Breast epithelium (tissue), 4 donors: ENCODE measurements around the gene BCL2L12. TPM values are rescaled to one million over a fixed set of nuclear protein-coding genes. Genes with fewer than 3 reads are reported as not detected.
"Not testable (repeated sequence)": the region's sequence is repeated elsewhere in the genome, so short reads cannot be mapped to it uniquely, and the experiment has no call there.

Experiments used
- DNase-seq, 2 donors: peaks; one replicate each; pipeline ENCODE4 v3.0.0-alpha.2; 2019; ENCODE audit warnings: low spot score in 2 of 2
- H3K27ac ChIP-seq, 2 donors: fragments of 200-600 bp; sonication (generic) in 1 of 2; one replicate each; pipeline ENCODE4 v1.5.1; 2016 to 2019; ENCODE audit warnings: mild to moderate bottlenecking in 1 of 2
- H3K27me3 ChIP-seq, 2 donors: fragments of 200-600 bp; sonication (generic) in 1 of 2; one replicate each; pipeline versions ENCODE4 v1.5.1 to v1.6.0; 2017 to 2019; ENCODE audit warnings: control low read depth in 1 of 2, mild to moderate bottlenecking in 1 of 2
- H3K36me3 ChIP-seq: fragments of 200-600 bp; one replicate; pipeline ENCODE4 v1.5.1; 2019
- H3K4me1 ChIP-seq, 2 donors: fragments of 200-600 bp; sonication (generic); one replicate each; pipeline ENCODE4 v1.5.1; 2016 to 2019; ENCODE audit warnings: control low read depth in 1 of 2
- H3K4me3 ChIP-seq, 3 donors: fragments of 200-600 bp; sonication (generic); 1 replicate in 2 of 3; 2 replicates in 1 of 3; pipeline ENCODE4 v1.5.1; 2016 to 2019; ENCODE audit warnings: mild to moderate bottlenecking in 3 of 3, moderate library complexity in 2 of 3
- H3K9me3 ChIP-seq, 2 donors: fragments of 200-600 bp; sonication (generic) in 1 of 2; one replicate each; pipeline ENCODE4 v1.5.1; 2016 to 2019; ENCODE audit warnings: control low read depth in 1 of 2
- POLR2A ChIP-seq: fragments of 450-650 bp; IDR thresholded peaks from one replicate; pipeline ENCODE4 v1.6.1; 2016; ENCODE audit warnings: antibody characterized with exemption, mild to moderate bottlenecking, moderate library complexity
- POLR2AphosphoS5 ChIP-seq, 3 donors: sonication (generic); formaldehyde crosslinking; IDR thresholded peaks; one replicate each; pipeline ENCODE4 v1.6.1; 2017; ENCODE audit warnings: antibody characterized with exemption in 3 of 3
- intact Hi-C: fragments of 100-400 bp; cut with DNase I; formaldehyde crosslinking; loops from one replicate; pipeline ENCODE4 v1.15.1; 2023; ENCODE audit warnings: low total_unique reads
- total RNA-seq, 3 donors: library from RNA; depleted of rRNA; stranded (reverse); fragments of >200 nt; gene quantifications; one replicate each; pipeline ENCODE4 v1.1.0, GENCODE V29; 2016
- TF ChIP-seq, protein P1 (sequence below), 3 donors: fragments of 450-650 bp; IDR thresholded peaks; one replicate each; pipeline ENCODE4 v1.5.1; 2016 to 2017; ENCODE audit warnings: antibody characterized with exemption in 3 of 3, mild to moderate bottlenecking in 3 of 3, moderate library complexity in 3 of 3

The BCL2L12 gene, protein sequence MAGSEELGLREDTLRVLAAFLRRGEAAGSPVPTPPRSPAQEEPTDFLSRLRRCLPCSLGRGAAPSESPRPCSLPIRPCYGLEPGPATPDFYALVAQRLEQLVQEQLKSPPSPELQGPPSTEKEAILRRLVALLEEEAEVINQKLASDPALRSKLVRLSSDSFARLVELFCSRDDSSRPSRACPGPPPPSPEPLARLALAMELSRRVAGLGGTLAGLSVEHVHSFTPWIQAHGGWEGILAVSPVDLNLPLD
- total RNA-seq = 10 to 100 TPM in 1 of 3 donors, 1 to 10 TPM in 2; 5.1 to 11.7 (median 8.5) TPM

DNA sequence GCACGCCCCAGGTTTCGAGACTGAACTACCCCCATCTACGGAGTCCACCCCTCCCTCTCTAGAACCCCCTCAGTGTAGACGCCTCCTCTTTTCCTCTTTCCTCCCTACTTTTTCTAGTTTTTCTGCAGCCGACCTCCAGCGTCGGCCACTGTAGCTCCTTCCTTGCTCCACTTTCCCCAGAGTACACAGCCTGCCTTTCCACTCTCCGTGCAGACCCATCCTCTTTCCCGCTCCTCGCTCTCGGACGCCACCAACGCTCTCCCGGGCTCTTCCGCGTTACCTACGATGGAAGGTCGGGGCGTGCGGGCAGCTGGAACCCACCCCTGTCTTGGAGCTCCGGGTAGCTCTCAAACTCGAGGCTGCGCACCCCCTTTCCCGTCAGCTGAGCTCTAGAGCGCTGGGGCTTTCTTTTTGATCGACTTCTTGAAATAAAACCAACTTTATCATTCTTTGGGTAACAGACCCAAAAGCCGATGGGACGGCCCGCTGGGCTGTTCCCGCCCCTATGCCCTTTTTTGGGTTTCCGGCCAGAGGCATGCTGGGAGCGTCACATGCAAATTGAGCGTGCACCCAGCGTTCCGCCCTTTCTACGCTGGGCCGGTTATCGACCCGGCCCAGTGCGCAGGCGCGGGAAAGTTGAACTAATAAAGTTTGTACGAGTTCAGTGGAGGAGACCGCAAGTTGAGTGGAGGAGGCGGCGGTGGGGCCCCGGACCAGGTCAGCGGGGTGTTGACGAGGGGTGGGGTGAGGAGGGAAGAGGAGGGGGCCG is at the start of gene BCL2L12, which contains the start of gene IRF3:
Gene BCL2L12, plus strand, starts transcription at position 583 of the 769 bp plus-strand sequence. CDS start 760 bp downstream, outside the sequence.
Gene IRF3, minus strand, starts transcription at position 507 of the 769 bp plus-strand sequence. CDS start 1,019 bp downstream, outside the sequence.
- intact Hi-C loops = loop anchor here (10.0 kb wide), 1 partner anchor 171 kb away; the partner anchor contains the start of gene RPS11
- H3K4me3 ChIP-seq = peak within 1 kb of the TSS; percentile 70 to 79 (median 77)
- no peaks in the 10 kb centered on the region for H3K36me3 ChIP-seq
- peak within 1 kb of the TSS; percentile 88 to 93 for H3K27ac ChIP-seq
- no peaks in the 10 kb centered on the region for H3K27me3 ChIP-seq
- peaks cover 6 to 7% of the 10 kb centered on the region in 2 donors for H3K4me1 ChIP-seq
- H3K9me3 ChIP-seq = no peaks in the 10 kb centered on the region
- TF ChIP-seq, protein P1, sequence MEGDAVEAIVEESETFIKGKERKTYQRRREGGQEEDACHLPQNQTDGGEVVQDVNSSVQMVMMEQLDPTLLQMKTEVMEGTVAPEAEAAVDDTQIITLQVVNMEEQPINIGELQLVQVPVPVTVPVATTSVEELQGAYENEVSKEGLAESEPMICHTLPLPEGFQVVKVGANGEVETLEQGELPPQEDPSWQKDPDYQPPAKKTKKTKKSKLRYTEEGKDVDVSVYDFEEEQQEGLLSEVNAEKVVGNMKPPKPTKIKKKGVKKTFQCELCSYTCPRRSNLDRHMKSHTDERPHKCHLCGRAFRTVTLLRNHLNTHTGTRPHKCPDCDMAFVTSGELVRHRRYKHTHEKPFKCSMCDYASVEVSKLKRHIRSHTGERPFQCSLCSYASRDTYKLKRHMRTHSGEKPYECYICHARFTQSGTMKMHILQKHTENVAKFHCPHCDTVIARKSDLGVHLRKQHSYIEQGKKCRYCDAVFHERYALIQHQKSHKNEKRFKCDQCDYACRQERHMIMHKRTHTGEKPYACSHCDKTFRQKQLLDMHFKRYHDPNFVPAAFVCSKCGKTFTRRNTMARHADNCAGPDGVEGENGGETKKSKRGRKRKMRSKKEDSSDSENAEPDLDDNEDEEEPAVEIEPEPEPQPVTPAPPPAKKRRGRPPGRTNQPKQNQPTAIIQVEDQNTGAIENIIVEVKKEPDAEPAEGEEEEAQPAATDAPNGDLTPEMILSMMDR (IDR thresholded peaks at IDR 0.05) = no peak
- TF ChIP-seq POLR2A (peak; percentile 77), POLR2AphosphoS5 (IDR thresholded peaks at IDR 0.05) (peak; percentile 67 to 85 (median 80))
- peak; percentile 95 to 97 for DNase-seq

DNA sequence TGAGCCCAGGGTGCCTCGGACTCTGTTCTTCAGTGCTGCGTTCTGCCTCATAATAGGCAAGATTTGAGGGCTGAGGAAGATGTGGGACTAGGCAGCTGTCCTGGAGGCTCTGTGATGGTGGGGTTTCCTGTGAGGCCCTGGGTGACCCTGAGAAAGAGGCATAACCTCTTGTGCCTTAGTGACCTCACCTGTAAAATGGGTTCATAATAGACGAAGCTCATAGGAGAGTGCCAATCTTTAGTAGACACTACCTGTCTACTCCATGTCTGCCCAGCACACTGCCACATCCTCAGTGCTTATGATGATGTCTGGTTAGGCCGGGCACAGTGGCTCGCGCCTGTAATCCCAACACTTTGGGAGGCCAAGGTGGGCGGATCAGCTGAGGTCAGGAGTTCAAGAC is 49.2 kb upstream of the BCL2L12 start:
- Histone ChIP-seq H3K27me3 (no peaks in the 10 kb centered on the region), H3K4me3 (no peak overlapping the region), H3K9me3 (peaks cover 0 to 3% of the 10 kb centered on the region in 2 donors), H3K27ac (no peak overlapping the region), H3K4me1 (no peaks in the 10 kb centered on the region), H3K36me3 (peaks cover 7% of the 10 kb centered on the region)
- intact Hi-C loops = no loop called here
- no peak for DNase-seq
- no peak for TF ChIP-seq POLR2AphosphoS5 (IDR thresholded peaks at IDR 0.05)
- TF ChIP-seq POLR2A = no peak
- TF ChIP-seq, protein P1 (IDR thresholded peaks at IDR 0.05) = no peak

DNA sequence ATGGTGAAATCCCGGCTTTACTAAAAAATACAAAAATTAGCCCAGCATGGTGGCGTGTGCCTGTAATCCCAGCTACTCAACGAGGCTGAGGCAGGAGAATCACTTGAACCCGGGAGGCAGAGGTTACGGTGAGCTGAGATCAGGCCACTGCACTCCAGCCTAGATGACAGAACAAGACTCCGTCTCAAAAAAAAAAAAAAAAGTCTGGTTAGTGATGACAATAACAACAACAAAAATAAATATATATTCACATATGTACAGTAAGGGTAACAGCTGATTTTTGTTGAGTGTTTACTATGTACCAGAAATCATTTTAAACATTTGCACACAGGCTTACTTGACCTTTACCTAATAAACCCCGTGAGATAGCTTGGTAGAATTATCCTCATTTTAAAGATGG is 48.8 kb upstream of the BCL2L12 start:
- no peaks in the 10 kb centered on the region for H3K4me1 ChIP-seq
- no peak overlapping the region for H3K27ac ChIP-seq
- intact Hi-C loops = no loop called here
- no peak for DNase-seq
- peaks cover 0 to 3% of the 10 kb centered on the region in 2 donors for H3K9me3 ChIP-seq
- no peak overlapping the region for H3K4me3 ChIP-seq
- peaks cover 7% of the 10 kb centered on the region for H3K36me3 ChIP-seq
- H3K27me3 ChIP-seq = no peaks in the 10 kb centered on the region
- TF ChIP-seq POLR2AphosphoS5 (IDR thresholded peaks at IDR 0.05) (no peak), POLR2A (no peak)

DNA sequence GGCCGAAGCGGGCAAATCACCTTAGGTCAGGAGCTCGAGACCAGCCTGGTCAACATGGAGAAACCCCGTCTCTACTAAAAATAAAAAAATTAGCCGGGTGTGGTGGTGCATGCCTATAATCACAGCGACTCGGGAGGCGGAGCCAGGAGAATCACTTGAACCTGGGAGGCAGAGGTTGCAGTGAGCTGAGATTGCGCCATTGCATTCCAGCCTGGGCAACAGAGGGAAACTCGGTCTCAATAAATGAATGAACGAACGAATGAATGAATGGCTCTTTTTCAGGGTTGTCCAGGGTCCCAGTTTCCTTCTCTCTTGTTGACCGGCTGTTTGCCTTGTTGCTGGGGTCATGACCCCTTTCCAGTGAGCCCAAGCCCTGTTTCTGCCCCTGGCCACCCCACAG is 47.9 kb upstream of the BCL2L12 start:
- H3K4me3 ChIP-seq, H3K27ac ChIP-seq, H3K4me1 ChIP-seq, H3K36me3 ChIP-seq, H3K27me3 ChIP-seq, intact Hi-C loops, H3K9me3 ChIP-seq, DNase-seq: not testable (repeated sequence)

DNA sequence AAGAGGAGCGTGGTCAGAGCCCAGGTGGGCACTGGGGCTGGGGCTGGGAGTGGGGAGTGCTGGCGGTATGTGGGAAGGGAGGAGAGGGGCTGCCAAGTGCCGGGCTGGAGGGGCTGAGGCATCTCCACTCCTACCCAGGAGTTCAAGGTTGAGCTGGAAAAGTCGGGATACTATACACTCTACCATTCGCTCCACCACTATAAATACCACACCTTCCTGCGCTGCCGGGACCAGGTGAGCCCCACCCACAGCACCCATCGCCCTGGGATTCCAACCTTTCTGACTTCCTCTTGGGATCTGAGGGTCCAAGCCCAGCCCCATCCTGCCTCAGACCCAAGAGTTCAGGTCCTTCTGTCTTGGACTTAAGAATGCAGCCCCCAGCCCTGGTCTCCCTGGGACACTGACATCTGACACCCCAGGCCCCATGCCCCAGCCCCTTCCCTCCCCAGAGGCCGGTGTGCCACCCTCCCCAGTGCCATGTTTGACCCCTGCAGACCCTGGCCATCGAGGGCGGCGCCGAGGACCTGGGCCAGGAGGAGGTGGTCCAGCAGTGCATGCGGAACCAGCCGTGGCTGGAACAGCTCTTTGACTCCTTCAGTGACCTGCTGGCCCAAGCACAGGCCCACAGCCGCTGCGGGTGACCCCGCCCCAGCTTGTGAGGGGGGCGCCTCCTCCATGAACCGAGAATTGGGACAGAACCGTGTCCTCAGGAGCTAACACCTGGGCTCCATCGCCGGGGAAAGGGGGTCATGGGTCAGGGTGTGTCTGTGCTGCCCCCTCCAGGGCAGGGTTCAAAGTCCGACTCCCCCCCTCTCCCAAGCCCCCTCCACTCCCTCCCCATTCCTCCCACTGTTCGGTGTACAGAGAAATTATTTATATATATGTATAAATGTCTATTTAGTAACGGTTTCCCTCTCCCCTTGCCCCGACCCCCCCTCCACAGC is 40.5 kb upstream of the BCL2L12 start:
- Histone ChIP-seq H3K4me1 (no peaks in the 10 kb centered on the region), H3K36me3 (no peaks in the 10 kb centered on the region), H3K4me3 (no peak overlapping the region), H3K27ac (no peak overlapping the region), H3K27me3 (no peaks in the 10 kb centered on the region), H3K9me3 (no peaks in the 10 kb centered on the region)
- no peak for DNase-seq
- intact Hi-C loops = no loop called here
- no peak for TF ChIP-seq POLR2A
- TF ChIP-seq POLR2AphosphoS5 (IDR thresholded peaks at IDR 0.05) = no peak
- TF ChIP-seq, protein P1 (IDR thresholded peaks at IDR 0.05) = no peak
